Measurements from ENCODE around the gene NSL1. TPM values are rescaled to one million over a fixed set of nuclear protein-coding genes. Genes with fewer than 3 reads are reported as not detected.

NSL1 gene
- total RNA-seq, 1 experiment from 2014 or later: 45.6 TPM

DNA sequence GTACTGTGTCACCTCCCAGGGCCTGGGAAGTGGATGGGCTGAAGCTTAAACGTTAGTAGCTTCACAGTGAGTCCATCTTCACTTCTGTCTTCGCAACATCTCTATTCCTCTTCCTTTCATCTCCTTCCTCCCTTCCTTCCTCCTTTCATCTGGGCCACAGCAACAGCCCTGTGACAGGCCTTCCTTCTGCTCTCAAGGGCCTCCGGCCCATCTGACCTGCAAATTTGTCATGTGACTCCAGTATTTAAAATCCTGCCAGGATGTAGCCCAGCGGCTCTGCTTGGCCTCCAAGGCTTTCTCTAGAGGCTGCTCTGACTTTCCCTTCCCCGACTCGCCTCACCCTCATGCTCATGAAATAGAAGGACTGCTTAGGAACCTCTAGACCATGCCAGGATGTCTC, 81.0 kb downstream of the NSL1 start:
- H3K9me3 ChIP-seq: no peaks in the 10 kb centered on the region
- ChIA-PET CTCF (no interaction called here), POLR2A (no interaction called here)
- H3K4me3 ChIP-seq (ENCODE audit: low read depth, low read length): no peak overlapping the region
- peaks cover 5% of the 10 kb centered on the region for H3K27me3 Mint-ChIP-seq (ENCODE audit: insufficient read depth, unreplicated experiment)
- no peaks in the 10 kb centered on the region for H3K9me3 Mint-ChIP-seq (ENCODE audit: unreplicated experiment)
- intact Hi-C loops (cut with micrococcal nuclease; ENCODE audit: unreplicated experiment): no loop called here
- no peaks in the 10 kb centered on the region for H3K36me3 Mint-ChIP-seq (ENCODE audit: insufficient read depth, unreplicated experiment)
- no peak overlapping the region for H3K27ac Mint-ChIP-seq (ENCODE audit: unreplicated experiment)
- BruUV-seq (replicated peaks): no TSS peak
- H3K36me3 ChIP-seq (ENCODE audit: control insufficient read depth, insufficient read depth, low read length): no peaks in the 10 kb centered on the region
- DNase-seq: no peak
- TF ChIP-seq, protein P1, sequence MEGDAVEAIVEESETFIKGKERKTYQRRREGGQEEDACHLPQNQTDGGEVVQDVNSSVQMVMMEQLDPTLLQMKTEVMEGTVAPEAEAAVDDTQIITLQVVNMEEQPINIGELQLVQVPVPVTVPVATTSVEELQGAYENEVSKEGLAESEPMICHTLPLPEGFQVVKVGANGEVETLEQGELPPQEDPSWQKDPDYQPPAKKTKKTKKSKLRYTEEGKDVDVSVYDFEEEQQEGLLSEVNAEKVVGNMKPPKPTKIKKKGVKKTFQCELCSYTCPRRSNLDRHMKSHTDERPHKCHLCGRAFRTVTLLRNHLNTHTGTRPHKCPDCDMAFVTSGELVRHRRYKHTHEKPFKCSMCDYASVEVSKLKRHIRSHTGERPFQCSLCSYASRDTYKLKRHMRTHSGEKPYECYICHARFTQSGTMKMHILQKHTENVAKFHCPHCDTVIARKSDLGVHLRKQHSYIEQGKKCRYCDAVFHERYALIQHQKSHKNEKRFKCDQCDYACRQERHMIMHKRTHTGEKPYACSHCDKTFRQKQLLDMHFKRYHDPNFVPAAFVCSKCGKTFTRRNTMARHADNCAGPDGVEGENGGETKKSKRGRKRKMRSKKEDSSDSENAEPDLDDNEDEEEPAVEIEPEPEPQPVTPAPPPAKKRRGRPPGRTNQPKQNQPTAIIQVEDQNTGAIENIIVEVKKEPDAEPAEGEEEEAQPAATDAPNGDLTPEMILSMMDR (IDR thresholded peaks at IDR 0.05; ENCODE audit: insufficient read depth in 1 of 2, low read depth in 1 of 2, low read length in 1 of 2, severe bottlenecking in 1 of 2, unreplicated experiment in 1 of 2): no peak
- H3K4me3 Mint-ChIP-seq (ENCODE audit: unreplicated experiment): no peak overlapping the region
- no peaks in the 10 kb centered on the region; the same call in 1 of the 2 replicates for H3K27me3 ChIP-seq (replicated peaks; ENCODE audit: control insufficient read depth, insufficient read depth, low read length)
- no peaks in the 10 kb centered on the region for H3K4me1 Mint-ChIP-seq (ENCODE audit: low read depth, unreplicated experiment)
- H3K4me1 ChIP-seq: no peaks in the 10 kb centered on the region

DNA sequence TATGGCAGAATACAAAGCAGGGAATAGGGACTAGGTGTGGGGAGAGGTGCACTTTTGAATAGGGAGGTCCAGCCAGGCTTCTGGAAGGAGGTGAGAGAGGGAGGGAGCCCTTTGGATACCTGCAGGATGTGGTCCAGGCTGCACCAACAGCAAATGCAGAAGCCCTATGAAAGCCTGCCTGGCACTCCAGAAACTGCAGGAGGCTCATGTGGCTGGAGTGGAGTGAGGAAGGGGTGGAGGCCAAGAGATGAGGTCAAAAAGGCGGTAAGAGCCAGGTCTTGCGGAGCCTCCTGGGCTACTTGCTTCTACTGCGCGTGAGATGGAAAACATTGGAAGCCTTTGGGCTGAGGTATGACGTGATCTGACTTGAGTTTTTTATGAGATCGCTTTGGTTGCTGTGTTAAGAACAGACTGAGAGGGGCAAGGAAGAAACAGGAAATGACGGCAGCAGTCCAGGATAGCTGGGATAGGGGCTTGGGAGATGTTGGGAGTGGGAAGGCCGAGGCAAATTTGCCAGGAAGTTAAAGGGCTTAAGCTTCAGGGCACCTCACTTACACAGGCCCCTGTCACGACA, 87.5 kb downstream of the NSL1 start:
- Mint-ChIP-seq H3K27ac (ENCODE audit: unreplicated experiment) (no peak overlapping the region), H3K27me3 (ENCODE audit: insufficient read depth, unreplicated experiment) (peaks cover 13% of the 10 kb centered on the region), H3K4me1 (ENCODE audit: low read depth, unreplicated experiment) (peaks cover 15% of the 10 kb centered on the region), H3K9me3 (ENCODE audit: unreplicated experiment) (no peaks in the 10 kb centered on the region), H3K4me3 (ENCODE audit: unreplicated experiment) (no peak overlapping the region), H3K36me3 (ENCODE audit: insufficient read depth, unreplicated experiment) (no peaks in the 10 kb centered on the region)
- Histone ChIP-seq H3K9me3 (no peaks in the 10 kb centered on the region), H3K4me3 (ENCODE audit: low read depth, low read length) (no peak overlapping the region), H3K4me1 (peaks cover 30% of the 10 kb centered on the region), H3K27me3 (replicated peaks; ENCODE audit: control insufficient read depth, insufficient read depth, low read length) (peaks cover 3% of the 10 kb centered on the region), H3K36me3 (ENCODE audit: control insufficient read depth, insufficient read depth, low read length) (no peaks in the 10 kb centered on the region)
- ChIA-PET POLR2A (no interaction called here), CTCF (no interaction called here)
- intact Hi-C loops (cut with micrococcal nuclease; ENCODE audit: unreplicated experiment): no loop called here
- DNase-seq: no peak
- BruUV-seq (replicated peaks): no TSS peak
- TF ChIP-seq, protein P1 (IDR thresholded peaks at IDR 0.05; ENCODE audit: insufficient read depth in 1 of 2, low read depth in 1 of 2, low read length in 1 of 2, severe bottlenecking in 1 of 2, unreplicated experiment in 1 of 2): no peak

DNA sequence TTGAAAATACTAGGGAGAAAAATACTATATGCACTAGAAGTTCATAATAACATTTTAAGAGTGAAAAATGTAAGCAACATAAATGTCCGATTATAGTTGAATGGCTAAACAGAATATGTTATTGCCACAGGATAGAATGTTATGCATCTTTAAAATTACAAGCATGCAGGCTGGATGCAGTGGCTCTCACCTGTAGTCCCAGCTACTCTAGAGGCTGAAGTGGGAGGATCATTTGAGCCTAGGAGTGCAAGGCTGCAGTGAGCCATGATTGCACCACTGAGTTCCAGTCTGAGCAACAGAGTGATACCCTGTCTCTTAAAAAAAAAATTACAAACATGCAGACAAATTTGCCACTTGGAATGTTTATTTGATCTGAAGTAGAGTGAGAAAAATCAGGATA, 88.9 kb downstream of the NSL1 start:
- H3K9me3 ChIP-seq: no peaks in the 10 kb centered on the region
- ChIA-PET CTCF (no interaction called here), POLR2A (no interaction called here)
- TF ChIP-seq, protein P1 (IDR thresholded peaks at IDR 0.05; ENCODE audit: insufficient read depth in 1 of 2, low read depth in 1 of 2, low read length in 1 of 2, severe bottlenecking in 1 of 2, unreplicated experiment in 1 of 2): no peak
- Mint-ChIP-seq H3K27ac (ENCODE audit: unreplicated experiment) (no peak overlapping the region), H3K9me3 (ENCODE audit: unreplicated experiment) (no peaks in the 10 kb centered on the region), H3K27me3 (ENCODE audit: insufficient read depth, unreplicated experiment) (peaks cover 16% of the 10 kb centered on the region), H3K36me3 (ENCODE audit: insufficient read depth, unreplicated experiment) (no peaks in the 10 kb centered on the region), H3K4me1 (ENCODE audit: low read depth, unreplicated experiment) (peaks cover 22% of the 10 kb centered on the region), H3K4me3 (ENCODE audit: unreplicated experiment) (no peak overlapping the region)
- peaks cover 37% of the 10 kb centered on the region for H3K4me1 ChIP-seq
- H3K36me3 ChIP-seq (ENCODE audit: control insufficient read depth, insufficient read depth, low read length): no peaks in the 10 kb centered on the region
- no peak overlapping the region for H3K4me3 ChIP-seq (ENCODE audit: low read depth, low read length)
- H3K27me3 ChIP-seq (replicated peaks; ENCODE audit: control insufficient read depth, insufficient read depth, low read length): peaks cover 3% of the 10 kb centered on the region
- BruUV-seq (replicated peaks): no TSS peak
- no peak for DNase-seq
- intact Hi-C loops (cut with micrococcal nuclease; ENCODE audit: unreplicated experiment): no loop called here
